Measurements from ENCODE around the gene AAMDC. TPM values are rescaled to one million over a fixed set of nuclear protein-coding genes. Genes with fewer than 3 reads are reported as not detected.
A peak's percentile ranks its signal among the peaks of the same experiment; 100 is the strongest.

AAMDC gene
- total and polyA plus RNA-seq, 2 of the 13 experiments (the other 11 are each of a cell fraction or from before 2014, with no cell fraction given) = 18.1 to 35.6 TPM

DNA sequence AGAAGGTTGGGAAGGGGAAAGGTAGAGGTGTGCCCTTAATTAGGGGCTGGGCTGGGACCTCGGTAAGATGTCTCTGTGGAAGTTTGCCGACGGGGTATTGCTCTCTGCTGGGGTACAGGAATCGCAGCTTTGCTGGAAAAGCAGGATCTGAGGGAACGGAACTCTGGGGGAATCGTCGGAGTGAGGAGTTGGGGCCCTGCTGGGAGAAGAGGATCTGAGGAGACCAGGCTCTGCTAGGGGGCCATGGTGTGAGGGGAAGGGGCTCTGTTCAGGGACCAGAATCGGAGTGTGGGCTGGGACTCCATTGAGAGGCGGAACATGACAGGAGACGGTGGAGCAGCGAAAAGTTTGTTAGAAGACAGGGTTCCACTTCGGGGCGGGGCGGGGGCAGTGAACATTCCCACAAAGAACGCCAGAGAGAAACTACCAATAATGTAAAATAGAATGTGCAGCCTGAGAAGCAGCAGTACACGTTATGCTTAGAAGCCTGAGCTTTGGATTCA lies 456 bp downstream of the AAMDC start (continued):
- TF ChIP-seq ZNF280D (CRISPR knock-in tag; IDR thresholded peaks at IDR 0.05) (no peak), ZNF292 (CRISPR knock-in tag; IDR thresholded peaks at IDR 0.05; ENCODE audit: borderline replicate concordance, low read depth) (peak; percentile 21; the same call in 1 of the 2 replicates), DBP (CRISPR knock-in tag; IDR thresholded peaks at IDR 0.05; ENCODE audit: not compliant biosample characterization) (no peak), CREM (IDR thresholded peaks at IDR 0.05) (0 out of 2 replicates have a peak, but pooled peaks have one; percentile 3), CREM (CRISPR knock-in tag; IDR thresholded peaks at IDR 0.05) (no peak), MLXIP (CRISPR knock-in tag; IDR thresholded peaks at IDR 0.05; ENCODE audit: borderline replicate concordance) (no peak), NFAT5 (CRISPR knock-in tag; IDR thresholded peaks at IDR 0.05) (no peak), ZNF7 (CRISPR knock-in tag; IDR thresholded peaks at IDR 0.05) (no peak), XBP1 (CRISPR knock-in tag; IDR thresholded peaks at IDR 0.05) (no peak), SP140L (CRISPR knock-in tag; IDR thresholded peaks at IDR 0.05; ENCODE audit: borderline replicate concordance) (no peak), RELA (CRISPR knock-in tag; IDR thresholded peaks at IDR 0.05) (no peak)
- TF ChIP-seq, protein P1, sequence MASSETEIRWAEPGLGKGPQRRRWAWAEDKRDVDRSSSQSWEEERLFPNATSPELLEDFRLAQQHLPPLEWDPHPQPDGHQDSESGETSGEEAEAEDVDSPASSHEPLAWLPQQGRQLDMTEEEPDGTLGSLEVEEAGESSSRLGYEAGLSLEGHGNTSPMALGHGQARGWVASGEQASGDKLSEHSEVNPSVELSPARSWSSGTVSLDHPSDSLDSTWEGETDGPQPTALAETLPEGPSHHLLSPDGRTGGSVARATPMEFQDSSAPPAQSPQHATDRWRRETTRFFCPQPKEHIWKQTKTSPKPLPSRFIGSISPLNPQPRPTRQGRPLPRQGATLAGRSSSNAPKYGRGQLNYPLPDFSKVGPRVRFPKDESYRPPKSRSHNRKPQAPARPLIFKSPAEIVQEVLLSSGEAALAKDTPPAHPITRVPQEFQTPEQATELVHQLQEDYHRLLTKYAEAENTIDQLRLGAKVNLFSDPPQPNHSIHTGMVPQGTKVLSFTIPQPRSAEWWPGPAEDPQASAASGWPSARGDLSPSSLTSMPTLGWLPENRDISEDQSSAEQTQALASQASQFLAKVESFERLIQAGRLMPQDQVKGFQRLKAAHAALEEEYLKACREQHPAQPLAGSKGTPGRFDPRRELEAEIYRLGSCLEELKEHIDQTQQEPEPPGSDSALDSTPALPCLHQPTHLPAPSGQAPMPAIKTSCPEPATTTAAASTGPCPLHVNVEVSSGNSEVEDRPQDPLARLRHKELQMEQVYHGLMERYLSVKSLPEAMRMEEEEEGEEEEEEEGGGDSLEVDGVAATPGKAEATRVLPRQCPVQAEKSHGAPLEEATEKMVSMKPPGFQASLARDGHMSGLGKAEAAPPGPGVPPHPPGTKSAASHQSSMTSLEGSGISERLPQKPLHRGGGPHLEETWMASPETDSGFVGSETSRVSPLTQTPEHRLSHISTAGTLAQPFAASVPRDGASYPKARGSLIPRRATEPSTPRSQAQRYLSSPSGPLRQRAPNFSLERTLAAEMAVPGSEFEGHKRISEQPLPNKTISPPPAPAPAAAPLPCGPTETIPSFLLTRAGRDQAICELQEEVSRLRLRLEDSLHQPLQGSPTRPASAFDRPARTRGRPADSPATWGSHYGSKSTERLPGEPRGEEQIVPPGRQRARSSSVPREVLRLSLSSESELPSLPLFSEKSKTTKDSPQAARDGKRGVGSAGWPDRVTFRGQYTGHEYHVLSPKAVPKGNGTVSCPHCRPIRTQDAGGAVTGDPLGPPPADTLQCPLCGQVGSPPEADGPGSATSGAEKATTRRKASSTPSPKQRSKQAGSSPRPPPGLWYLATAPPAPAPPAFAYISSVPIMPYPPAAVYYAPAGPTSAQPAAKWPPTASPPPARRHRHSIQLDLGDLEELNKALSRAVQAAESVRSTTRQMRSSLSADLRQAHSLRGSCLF (CRISPR knock-in tag; IDR thresholded peaks at IDR 0.05; ENCODE audit: borderline replicate concordance) = no peak
